SK-N-SH treated with all-trans-retinoic acid at 6 μM for 48 hours (cell line): ENCODE results near the gene CD320.

Source experiments
- BACH2 ChIP-seq: fragments of 250-450 bp; sonication (Bioruptor Pico); IDR thresholded peaks from 2 replicates; pipeline ENCODE4 v1.9.0; 2021; ENCODE audit warnings: mild to moderate bottlenecking, borderline replicate concordance
- GLIS3 ChIP-seq: fragments of 250-450 bp; sonication (Bioruptor Pico); IDR thresholded peaks from 2 replicates; pipeline ENCODE4 v1.5.0; 2020; ENCODE audit warnings: mild to moderate bottlenecking, moderate library complexity
- RARB ChIP-seq: fragments of 250-450 bp; sonication (Bioruptor Pico); IDR thresholded peaks from 2 replicates; pipeline ENCODE4 v1.8.0; 2021; ENCODE audit warnings: mild to moderate bottlenecking, moderate library complexity
- TCF4 ChIP-seq: fragments of 250-450 bp; sonication (Bioruptor Pico); IDR thresholded peaks from 2 replicates; pipeline ENCODE4 v1.8.0; 2021; ENCODE audit warnings: mild to moderate bottlenecking, moderate library complexity, borderline replicate concordance
- ZFP3 ChIP-seq: fragments of 250-450 bp; sonication (Bioruptor Pico); IDR thresholded peaks from 2 replicates; pipeline ENCODE4 v1.5.0; 2020; ENCODE audit warnings: mild to moderate bottlenecking, moderate library complexity
- ZFP30 ChIP-seq: fragments of 450-650 bp; formaldehyde crosslinking; IDR thresholded peaks from 2 replicates; pipeline ENCODE4 v1.5.0; 2022; ENCODE audit warnings: mild to moderate bottlenecking, moderate library complexity
- ZNF8 ChIP-seq: fragments of 450-650 bp; formaldehyde crosslinking; IDR thresholded peaks from 2 replicates; pipeline ENCODE4 v1.5.0; 2020; ENCODE audit warnings: mild to moderate bottlenecking, moderate library complexity
- TF ChIP-seq, protein P1 (sequence below): fragments of 250-450 bp; sonication (Bioruptor Pico); IDR thresholded peaks from 2 replicates; pipeline ENCODE4 v1.5.0; 2020; ENCODE audit warnings: mild to moderate bottlenecking, moderate library complexity
- TF ChIP-seq, protein P2 (sequence below): fragments of 250-450 bp; sonication (Bioruptor Pico); IDR thresholded peaks from 2 replicates; pipeline ENCODE4 v1.8.0; 2021; ENCODE audit warnings: low read depth, mild to moderate bottlenecking, moderate library complexity, borderline replicate concordance

DNA sequence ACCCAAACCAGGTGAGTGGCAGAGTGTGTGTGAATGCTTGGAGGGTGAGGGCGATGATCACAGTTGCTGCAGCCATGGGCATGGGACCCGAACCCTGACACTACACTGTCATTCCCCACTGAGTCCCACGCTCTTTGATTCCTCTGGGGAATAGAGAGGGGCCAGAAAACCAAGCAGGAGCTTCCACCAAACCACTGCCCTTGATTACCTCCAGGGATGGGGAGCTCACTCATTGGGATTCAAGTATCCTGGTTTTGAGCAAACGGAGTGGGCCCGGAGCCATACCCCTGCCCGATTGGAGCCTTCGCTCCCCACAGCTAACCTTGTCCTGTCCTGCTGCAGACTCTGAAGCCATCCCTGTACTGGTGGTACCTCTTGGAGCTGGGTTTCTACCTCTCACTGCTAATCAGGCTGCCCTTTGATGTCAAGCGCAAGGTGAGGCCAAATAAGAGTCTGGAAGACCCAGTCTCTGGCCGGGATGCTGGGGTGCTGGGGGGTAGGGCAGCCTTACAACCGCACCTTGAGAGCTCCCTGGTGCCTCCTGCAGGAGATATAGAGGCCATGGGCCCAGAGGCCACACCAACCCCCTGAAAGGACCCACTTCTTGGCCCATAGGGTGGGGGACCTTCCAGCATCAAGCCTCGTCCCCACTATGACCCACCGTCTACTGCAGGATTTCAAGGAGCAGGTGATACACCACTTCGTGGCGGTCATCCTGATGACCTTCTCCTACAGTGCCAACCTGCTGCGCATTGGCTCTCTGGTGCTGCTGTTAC is 51.7 kb downstream of the CD320 start:
- TF ChIP-seq RARB (CRISPR knock-in tag) (no peak), GLIS3 (CRISPR knock-in tag) (no peak), BACH2 (CRISPR knock-in tag) (no peak), TCF4 (no peak), ZFP3 (CRISPR knock-in tag) (no peak), ZFP30 (CRISPR knock-in tag) (no peak), ZNF8 (no peak)
- TF ChIP-seq, protein P1, sequence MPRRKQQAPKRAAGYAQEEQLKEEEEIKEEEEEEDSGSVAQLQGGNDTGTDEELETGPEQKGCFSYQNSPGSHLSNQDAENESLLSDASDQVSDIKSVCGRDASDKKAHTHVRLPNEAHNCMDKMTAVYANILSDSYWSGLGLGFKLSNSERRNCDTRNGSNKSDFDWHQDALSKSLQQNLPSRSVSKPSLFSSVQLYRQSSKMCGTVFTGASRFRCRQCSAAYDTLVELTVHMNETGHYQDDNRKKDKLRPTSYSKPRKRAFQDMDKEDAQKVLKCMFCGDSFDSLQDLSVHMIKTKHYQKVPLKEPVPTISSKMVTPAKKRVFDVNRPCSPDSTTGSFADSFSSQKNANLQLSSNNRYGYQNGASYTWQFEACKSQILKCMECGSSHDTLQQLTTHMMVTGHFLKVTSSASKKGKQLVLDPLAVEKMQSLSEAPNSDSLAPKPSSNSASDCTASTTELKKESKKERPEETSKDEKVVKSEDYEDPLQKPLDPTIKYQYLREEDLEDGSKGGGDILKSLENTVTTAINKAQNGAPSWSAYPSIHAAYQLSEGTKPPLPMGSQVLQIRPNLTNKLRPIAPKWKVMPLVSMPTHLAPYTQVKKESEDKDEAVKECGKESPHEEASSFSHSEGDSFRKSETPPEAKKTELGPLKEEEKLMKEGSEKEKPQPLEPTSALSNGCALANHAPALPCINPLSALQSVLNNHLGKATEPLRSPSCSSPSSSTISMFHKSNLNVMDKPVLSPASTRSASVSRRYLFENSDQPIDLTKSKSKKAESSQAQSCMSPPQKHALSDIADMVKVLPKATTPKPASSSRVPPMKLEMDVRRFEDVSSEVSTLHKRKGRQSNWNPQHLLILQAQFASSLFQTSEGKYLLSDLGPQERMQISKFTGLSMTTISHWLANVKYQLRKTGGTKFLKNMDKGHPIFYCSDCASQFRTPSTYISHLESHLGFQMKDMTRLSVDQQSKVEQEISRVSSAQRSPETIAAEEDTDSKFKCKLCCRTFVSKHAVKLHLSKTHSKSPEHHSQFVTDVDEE (CRISPR knock-in tag), result no peak
- TF ChIP-seq, protein P2, sequence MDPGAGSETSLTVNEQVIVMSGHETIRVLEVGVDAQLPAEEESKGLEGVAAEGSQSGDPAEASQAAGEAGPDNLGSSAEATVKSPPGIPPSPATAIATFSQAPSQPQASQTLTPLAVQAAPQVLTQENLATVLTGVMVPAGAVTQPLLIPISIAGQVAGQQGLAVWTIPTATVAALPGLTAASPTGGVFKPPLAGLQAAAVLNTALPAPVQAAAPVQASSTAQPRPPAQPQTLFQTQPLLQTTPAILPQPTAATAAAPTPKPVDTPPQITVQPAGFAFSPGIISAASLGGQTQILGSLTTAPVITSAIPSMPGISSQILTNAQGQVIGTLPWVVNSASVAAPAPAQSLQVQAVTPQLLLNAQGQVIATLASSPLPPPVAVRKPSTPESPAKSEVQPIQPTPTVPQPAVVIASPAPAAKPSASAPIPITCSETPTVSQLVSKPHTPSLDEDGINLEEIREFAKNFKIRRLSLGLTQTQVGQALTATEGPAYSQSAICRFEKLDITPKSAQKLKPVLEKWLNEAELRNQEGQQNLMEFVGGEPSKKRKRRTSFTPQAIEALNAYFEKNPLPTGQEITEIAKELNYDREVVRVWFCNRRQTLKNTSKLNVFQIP (CRISPR knock-in tag), result no peak
